ENCODE measurements around the gene ARHGAP44. TPM values are rescaled to one million over a fixed set of nuclear protein-coding genes. Genes with fewer than 3 reads are reported as not detected.

The ARHGAP44 gene
- total and polyA plus RNA-seq, 2 of the 13 experiments (the other 11 are each of a cell fraction or from before 2014, with no cell fraction given), result 0.79 to 3.1 TPM

GRCh38 chr17:12924614-12925013 is 135.3 kb downstream of the ARHGAP44 start:
- H4K20me1 ChIP-seq (ENCODE audit: insufficient read depth, low read length), result no peaks in the 10 kb centered on the region
- DNase-seq (ENCODE audit: low spot score) (no peak), ATAC-seq (no peak), FAIRE-seq (no peak)
- no peak overlapping the region for H3K27ac ChIP-seq (ENCODE audit: extremely low read length, insufficient read depth, low read length)
- intact Hi-C loops (cut with micrococcal nuclease; ENCODE audit: unreplicated experiment) (no loop called here), in situ Hi-C loops (cut with HindIII; ENCODE audit: extremely low pct_ligation_motif_present, low pct_unique_long_range_greater_than_20kb) (loop anchor here (5.0 kb wide), 1 partner anchor 78 kb away; no protein-coding TSS in a partner anchor)
- POLR2A ChIA-PET, result no interaction called here
- no TSS peak for BruUV-seq (replicated peaks)
- H2AFZ ChIP-seq (ENCODE audit: low read length), result no peak overlapping the region
- no peak for TF ChIP-seq BCLAF1 (IDR thresholded peaks at IDR 0.05)
- no peak for TF ChIP-seq TBP (CRISPR knock-in tag; IDR thresholded peaks at IDR 0.05)
- TF ChIP-seq TRAFD1 (CRISPR knock-in tag; IDR thresholded peaks at IDR 0.05; ENCODE audit: borderline replicate concordance), result no peak
- no peak for TF ChIP-seq IRF1 (CRISPR knock-in tag; IDR thresholded peaks at IDR 0.05; ENCODE audit: low read depth)
- TF ChIP-seq GPBP1L1 (CRISPR knock-in tag; IDR thresholded peaks at IDR 0.05), result no peak
- no peak for TF ChIP-seq ZNF713 (CRISPR knock-in tag; IDR thresholded peaks at IDR 0.05)
- no peaks in the 10 kb centered on the region for H3K4me1 ChIP-seq (ENCODE audit: insufficient read depth, low read length)
- H3K9ac ChIP-seq (ENCODE audit: insufficient read depth, low read depth, low read length), result no peak overlapping the region
- no peaks in the 10 kb centered on the region for H3K9me3 ChIP-seq (ENCODE audit: low read length)
- no peaks in the 10 kb centered on the region for H3K36me3 ChIP-seq (replicated peaks in 1 of 2; ENCODE audit: control insufficient read depth in 1 of 2, insufficient read depth in 2 of 2, low read length in 2 of 2)
- 73% methylated on average over 2 of the region's 2 CpGs for WGBS (ENCODE audit: low lambda C conversion rate)
- CTCF ChIA-PET (ENCODE audit: low intra/inter-chr PET ratio, low total read pairs), result no interaction called here
- H3K27me3 ChIP-seq (ENCODE audit: control insufficient read depth in 1 of 2, insufficient read depth in 2 of 2, low read length in 2 of 2), result no peaks in the 10 kb centered on the region
- H3K4me3 ChIP-seq (replicated peaks in 1 of 3; ENCODE audit: insufficient read depth in 1 of 3, low read depth in 2 of 3, low read length in 3 of 3), result no peak overlapping the region
- H3K79me2 ChIP-seq (ENCODE audit: insufficient read depth, low read length), result no peaks in the 10 kb centered on the region
- no peak overlapping the region for H3K4me2 ChIP-seq (ENCODE audit: low read depth, low read length)

Data from HepG2 (cell line).